IMR-90 (cell line): ENCODE measurements around the gene TRMT1L.

Experiments
- BHLHE40 ChIP-seq: fragments of 150-350 bp; IDR thresholded peaks from 2 replicates; pipeline ENCODE4 v1.6.1; 2016; ENCODE audit warnings: mild to moderate bottlenecking, low read depth, low read length
- CEBPB ChIP-seq: IDR thresholded peaks from 2 replicates; pipeline ENCODE4 v1.6.1; 2012; ENCODE audit warnings: low read depth, low read length, improper control_type of control experiment
- CHD1 ChIP-seq: IDR thresholded peaks from 2 replicates; pipeline ENCODE4 v1.6.1; 2012; ENCODE audit warnings: low read depth, low read length, improper control_type of control experiment
- MAFK ChIP-seq: IDR thresholded peaks from 2 replicates; pipeline ENCODE4 v1.6.1; 2012; ENCODE audit warnings: low read depth, low read length, improper control_type of control experiment
- MAZ ChIP-seq: IDR thresholded peaks from 2 replicates; pipeline ENCODE4 v1.6.1; 2012; ENCODE audit warnings: low read depth, mild to moderate bottlenecking, low read length, improper control_type of control experiment, moderate library complexity, borderline replicate concordance
- POLR2A ChIP-seq: IDR thresholded peaks from 2 replicates; pipeline ENCODE4 v1.6.1; 2012; ENCODE audit warnings: mild to moderate bottlenecking, low read depth, low read length
- RAD21 ChIP-seq: IDR thresholded peaks from 2 replicates; pipeline ENCODE4 v1.6.1; 2012; ENCODE audit warnings: low read length, improper control_type of control experiment
- RCOR1 ChIP-seq: IDR thresholded peaks from 2 replicates; pipeline ENCODE4 v1.6.1; 2012; ENCODE audit warnings: mild to moderate bottlenecking, low read length, improper control_type of control experiment; ENCODE audit not compliant: insufficient replicate concordance
- RFX5 ChIP-seq: IDR thresholded peaks from 2 replicates; pipeline ENCODE4 v1.8.0; 2012; ENCODE audit warnings: low read depth, mild to moderate bottlenecking, low read length, moderate library complexity
- SMC3 ChIP-seq: fragments of 150-350 bp; IDR thresholded peaks from 2 replicates; pipeline ENCODE4 v1.6.1; 2016; ENCODE audit warnings: low read depth, mild to moderate bottlenecking, antibody characterized with exemption, low read length, moderate library complexity
- TF ChIP-seq, protein P1 (sequence below): conservative IDR thresholded peaks from 2 replicates; pipeline ENCODE4 v1.5.1; 2012; ENCODE audit warnings: mild to moderate bottlenecking, low read depth, low read length, improper control_type of control experiment
- TF ChIP-seq, protein P2 (sequence below): fragments of 150-350 bp; IDR thresholded peaks from 2 replicates; pipeline ENCODE4 v1.6.1; 2017; ENCODE audit warnings: mild to moderate bottlenecking, antibody characterized with exemption, low read length, low read depth
- TF ChIP-seq, protein P3 (sequence below): fragments of 150-350 bp; IDR thresholded peaks from 2 replicates; pipeline ENCODE4 v1.6.1; 2016; ENCODE audit warnings: low read depth, mild to moderate bottlenecking, low read length, moderate library complexity, borderline replicate concordance

- TF ChIP-seq, protein P1, sequence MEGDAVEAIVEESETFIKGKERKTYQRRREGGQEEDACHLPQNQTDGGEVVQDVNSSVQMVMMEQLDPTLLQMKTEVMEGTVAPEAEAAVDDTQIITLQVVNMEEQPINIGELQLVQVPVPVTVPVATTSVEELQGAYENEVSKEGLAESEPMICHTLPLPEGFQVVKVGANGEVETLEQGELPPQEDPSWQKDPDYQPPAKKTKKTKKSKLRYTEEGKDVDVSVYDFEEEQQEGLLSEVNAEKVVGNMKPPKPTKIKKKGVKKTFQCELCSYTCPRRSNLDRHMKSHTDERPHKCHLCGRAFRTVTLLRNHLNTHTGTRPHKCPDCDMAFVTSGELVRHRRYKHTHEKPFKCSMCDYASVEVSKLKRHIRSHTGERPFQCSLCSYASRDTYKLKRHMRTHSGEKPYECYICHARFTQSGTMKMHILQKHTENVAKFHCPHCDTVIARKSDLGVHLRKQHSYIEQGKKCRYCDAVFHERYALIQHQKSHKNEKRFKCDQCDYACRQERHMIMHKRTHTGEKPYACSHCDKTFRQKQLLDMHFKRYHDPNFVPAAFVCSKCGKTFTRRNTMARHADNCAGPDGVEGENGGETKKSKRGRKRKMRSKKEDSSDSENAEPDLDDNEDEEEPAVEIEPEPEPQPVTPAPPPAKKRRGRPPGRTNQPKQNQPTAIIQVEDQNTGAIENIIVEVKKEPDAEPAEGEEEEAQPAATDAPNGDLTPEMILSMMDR: no peak
- TF ChIP-seq POLR2A (no peak), RCOR1 (no peak), CHD1 (no peak), BHLHE40 (no peak), SMC3 (no peak), CEBPB (no peak), RFX5 (no peak), RAD21 (no peak), MAFK (no peak), MAZ (no peak)
- TF ChIP-seq, protein P2, sequence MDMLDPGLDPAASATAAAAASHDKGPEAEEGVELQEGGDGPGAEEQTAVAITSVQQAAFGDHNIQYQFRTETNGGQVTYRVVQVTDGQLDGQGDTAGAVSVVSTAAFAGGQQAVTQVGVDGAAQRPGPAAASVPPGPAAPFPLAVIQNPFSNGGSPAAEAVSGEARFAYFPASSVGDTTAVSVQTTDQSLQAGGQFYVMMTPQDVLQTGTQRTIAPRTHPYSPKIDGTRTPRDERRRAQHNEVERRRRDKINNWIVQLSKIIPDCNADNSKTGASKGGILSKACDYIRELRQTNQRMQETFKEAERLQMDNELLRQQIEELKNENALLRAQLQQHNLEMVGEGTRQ: no peak
- TF ChIP-seq, protein P3, sequence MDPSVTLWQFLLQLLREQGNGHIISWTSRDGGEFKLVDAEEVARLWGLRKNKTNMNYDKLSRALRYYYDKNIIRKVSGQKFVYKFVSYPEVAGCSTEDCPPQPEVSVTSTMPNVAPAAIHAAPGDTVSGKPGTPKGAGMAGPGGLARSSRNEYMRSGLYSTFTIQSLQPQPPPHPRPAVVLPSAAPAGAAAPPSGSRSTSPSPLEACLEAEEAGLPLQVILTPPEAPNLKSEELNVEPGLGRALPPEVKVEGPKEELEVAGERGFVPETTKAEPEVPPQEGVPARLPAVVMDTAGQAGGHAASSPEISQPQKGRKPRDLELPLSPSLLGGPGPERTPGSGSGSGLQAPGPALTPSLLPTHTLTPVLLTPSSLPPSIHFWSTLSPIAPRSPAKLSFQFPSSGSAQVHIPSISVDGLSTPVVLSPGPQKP: no peak
These were observed 2.0 kb upstream of the TRMT1L start for GRCh38 chr1:185158800-185159199.
